H1 (cell line): Measurements from ENCODE around the gene MPPED1. TPM values are rescaled to one million over a fixed set of nuclear protein-coding genes. Genes with fewer than 3 reads are reported as not detected.

Experiments used
- polyA plus RNA-seq, 7 experiments: library from polyadenylated mRNA; depleted of rRNA in 3 of 7; stranded (reverse) in 5 of 7; unstranded in 2 of 7; fragments of >200 nt in 5 of 7; fragments of 200-250 nt in 2 of 7; gene quantifications; 1 replicate in 5 of 7; 2 replicates in 1 of 7; 4 replicates in 1 of 7; pipeline versions ENCODE4 v1.2.1 to v1.2.3, GENCODE V29; 2011 to 2013; ENCODE audit warnings: missing spikeins in 2 of 7, mixed read lengths in 2 of 7
- total RNA-seq: library from RNA; stranded (reverse); fragmentation: NEBNext Ultra II Directional; extraction: Animal tissue kit (Norgen Biotek cat#: 25700); gene quantifications from 2 replicates; pipeline ENCODE4 v1.2.1, GENCODE V29; 2021
- TF ChIP-seq, protein P1 (sequence below): IDR thresholded peaks from 2 replicates; pipeline ENCODE4 v1.6.1; 2011; ENCODE audit warnings: low read depth, mild to moderate bottlenecking, low read length; ENCODE audit not compliant: insufficient read depth

Gene MPPED1
- total and polyA plus RNA-seq, 2 of the 8 experiments (the other 6 are each of a cell fraction or from before 2014, with no cell fraction given) = 0.29 to 0.37 TPM

DNA sequence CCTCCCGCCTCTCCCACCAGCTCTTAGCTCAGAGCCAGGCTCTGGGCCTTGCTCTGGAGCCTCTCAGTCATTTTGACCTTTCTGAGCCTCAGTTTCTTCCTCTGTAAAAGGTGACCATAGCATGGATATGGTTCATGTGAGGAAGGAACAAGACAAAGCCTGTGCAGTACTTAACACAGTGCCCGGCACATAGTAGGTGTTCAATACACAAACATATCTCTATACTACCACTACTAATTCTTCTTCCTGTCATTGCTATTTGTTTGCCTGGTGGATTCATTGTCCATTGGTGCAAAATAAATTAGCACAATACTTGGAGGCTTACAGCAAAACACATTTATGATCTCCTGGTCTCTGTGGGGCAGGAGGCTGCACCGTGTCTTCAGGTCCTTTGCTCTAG is 21.6 kb upstream of the MPPED1 start (continued):
- TF ChIP-seq, protein P1, sequence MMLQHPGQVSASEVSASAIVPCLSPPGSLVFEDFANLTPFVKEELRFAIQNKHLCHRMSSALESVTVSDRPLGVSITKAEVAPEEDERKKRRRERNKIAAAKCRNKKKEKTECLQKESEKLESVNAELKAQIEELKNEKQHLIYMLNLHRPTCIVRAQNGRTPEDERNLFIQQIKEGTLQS = no peak
